HG02870 (cell line): ENCODE data around the gene TCL1A.
"Not testable (repeated sequence)": the region's sequence is repeated elsewhere in the genome, so short reads cannot be mapped to it uniquely, and the experiment has no call there.

ENCODE experiments used
- ATAC-seq: cut with Tn5 transposase; IDR thresholded peaks from one replicate; pipeline ENCODE4 v1.9.1; 2021; ENCODE audit warnings: mild to moderate bottlenecking, moderate library complexity; ENCODE audit not compliant: unreplicated experiment

TCL1A gene

GRCh38 chr14:95679148-95679815 is 34.6 kb downstream of the TCL1A start:
- ATAC-seq, result no peak

DNA sequence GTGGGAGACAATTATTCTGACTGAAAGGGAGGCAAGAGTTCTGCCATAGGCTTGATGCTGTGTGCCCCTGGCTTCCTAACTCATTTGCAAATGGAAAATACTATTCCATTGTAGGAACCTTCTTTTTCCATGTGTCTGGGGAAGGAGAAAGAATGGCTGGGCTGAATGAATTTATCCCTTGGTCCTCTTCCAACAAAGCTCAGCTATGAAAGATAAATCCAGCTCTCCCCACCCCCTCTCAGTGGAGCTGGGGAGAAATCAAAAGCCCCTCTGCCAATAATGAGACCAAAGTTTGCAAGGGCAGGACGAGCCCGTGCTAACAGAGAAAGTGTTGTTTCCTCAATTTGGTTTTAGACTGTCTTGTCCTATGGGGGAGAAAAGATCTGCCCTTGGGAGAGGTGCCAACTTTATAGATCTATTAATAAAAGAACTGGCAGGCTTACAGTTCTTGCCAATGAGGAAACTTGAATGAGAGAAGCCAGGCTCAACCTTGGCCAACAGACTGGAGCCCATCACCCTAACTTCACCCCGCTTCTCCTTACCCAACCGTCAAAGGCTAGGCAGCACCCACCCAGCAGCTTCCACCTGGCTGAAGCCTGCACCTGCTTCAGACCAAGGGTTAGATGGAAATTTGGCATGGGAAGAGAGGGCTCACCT is 36.6 kb downstream of the TCL1A start:
- no peak for ATAC-seq

- no peak for ATAC-seq
Observed at GRCh38 chr14:95675486-95675885, 38.4 kb downstream of the TCL1A start.

- no peak for ATAC-seq
Observed at GRCh38 chr14:95674613-95675012, 39.3 kb downstream of the TCL1A start.

DNA sequence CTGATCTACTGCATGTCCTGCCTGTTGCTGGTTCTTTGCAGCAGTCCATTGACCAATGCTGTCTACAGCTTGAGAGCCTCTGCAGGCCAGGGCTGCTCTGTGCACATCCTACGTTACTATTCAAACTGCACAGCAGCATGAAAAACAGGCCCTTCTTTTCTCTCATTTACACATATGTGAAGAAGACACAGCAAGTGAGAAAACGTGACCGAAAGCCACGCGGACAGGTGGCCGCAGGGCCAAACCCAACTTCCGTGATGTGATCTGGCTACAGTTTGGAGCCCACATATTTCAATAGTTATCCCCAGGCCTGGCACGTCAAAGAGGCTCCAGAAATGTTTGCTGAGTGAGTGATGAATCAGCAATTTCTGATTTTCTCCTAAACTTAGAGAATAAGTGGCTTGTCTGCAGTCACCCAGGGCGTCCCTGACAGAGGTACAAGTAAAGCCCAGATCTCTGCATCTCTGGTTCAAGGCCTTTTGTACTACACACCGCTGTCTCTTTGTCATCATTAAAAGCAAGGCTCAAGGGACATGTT is 45.6 kb downstream of the TCL1A start:
- ATAC-seq, result no peak

DNA sequence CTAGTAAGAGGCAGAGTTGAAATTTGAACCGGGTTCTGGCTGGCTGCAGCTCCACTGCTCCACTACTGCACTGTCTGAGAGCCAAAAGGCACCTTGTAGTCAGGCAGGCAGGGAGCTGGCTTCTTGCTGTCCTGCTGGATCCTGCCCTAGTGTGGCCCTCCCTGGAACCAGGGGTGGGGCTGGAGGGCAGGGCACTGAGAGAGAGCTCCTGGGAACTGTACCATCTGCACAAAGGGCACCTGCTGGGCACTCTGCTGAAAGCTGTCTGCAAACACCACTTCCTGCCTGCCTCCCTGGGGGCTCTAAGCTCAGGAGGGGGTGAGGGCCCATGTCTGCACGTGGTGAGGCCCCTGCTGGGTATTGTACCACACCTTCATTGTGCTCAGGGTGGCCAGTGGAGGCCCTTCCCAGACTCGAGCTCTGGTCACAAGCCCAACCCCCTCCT is 46.7 kb downstream of the TCL1A start:
- no peak for ATAC-seq

DNA sequence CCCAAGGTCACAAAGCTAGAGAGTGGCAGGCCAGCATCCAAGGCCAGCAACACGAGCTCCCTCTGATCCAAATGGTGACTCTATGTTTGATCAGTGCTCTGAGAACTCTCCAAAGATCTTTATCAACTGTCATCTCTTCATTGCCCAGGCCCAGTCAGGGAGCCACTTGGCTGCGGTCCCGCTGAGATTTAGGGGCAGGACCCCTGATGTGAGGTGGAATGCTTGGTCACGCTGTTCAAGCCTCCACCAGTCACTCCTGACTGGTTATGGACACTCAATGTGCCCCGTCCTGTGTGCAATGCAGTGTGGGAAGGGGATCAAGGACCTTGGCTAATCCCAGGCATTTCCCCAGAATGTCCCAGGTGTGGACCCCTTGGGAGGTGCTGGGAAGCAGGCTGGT is 47.5 kb downstream of the TCL1A start:
- no peak for ATAC-seq

- not testable (repeated sequence) for ATAC-seq
Observed at GRCh38 chr14:95665530-95665929, 48.4 kb downstream of the TCL1A start.

- no peak for ATAC-seq
Observed at GRCh38 chr14:95664546-95664945, 49.4 kb downstream of the TCL1A start.

GRCh38 chr14:95664066-95664465 is 49.9 kb downstream of the TCL1A start:
- ATAC-seq, result no peak

- peak; percentile 29 for ATAC-seq
Observed at GRCh38 chr14:95663226-95663797, 50.6 kb downstream of the TCL1A start.

GRCh38 chr14:95662376-95663186 is 51.3 kb downstream of the TCL1A start:
- ATAC-seq, result peak; percentile 40

- no peak for ATAC-seq
Observed at GRCh38 chr14:95660651-95661515, 53.0 kb downstream of the TCL1A start.

DNA sequence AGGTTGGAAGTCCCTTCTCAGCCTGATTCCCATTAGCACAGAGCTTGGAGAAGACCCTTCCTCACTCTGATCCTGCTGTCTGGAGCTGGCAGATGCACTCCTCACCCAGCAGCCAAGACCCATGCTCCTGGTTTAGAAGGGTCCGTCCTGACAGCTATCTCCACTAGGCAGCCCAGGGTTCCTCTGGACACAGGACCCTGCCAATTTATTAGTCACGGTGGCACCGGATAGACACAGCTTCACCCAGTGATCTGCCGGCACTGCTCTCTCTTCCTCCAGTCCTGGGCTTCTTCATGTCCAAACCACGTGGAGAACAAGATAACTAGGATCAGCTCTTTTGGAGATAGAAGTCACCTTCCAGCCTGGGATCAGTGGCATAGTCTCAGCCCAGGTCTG is 53.9 kb downstream of the TCL1A start:
- ATAC-seq, result no peak
